HCT116 (cell line): Measurements from ENCODE around the gene TWIST1. TPM values are rescaled to one million over a fixed set of nuclear protein-coding genes. Genes with fewer than 3 reads are reported as not detected.

Source experiments
- ATAC-seq: fragments of 200-7000 bp; cut with Tn5 transposase; 2 replicates; pipeline ENCODE4 v1.9.1; 2020; ENCODE audit warnings: mild to moderate bottlenecking, moderate library complexity
- BruUV-seq: library from RNA; stranded (reverse); fragments of 400-500 nt; replicated peaks from 2 replicates; lab custom pipeline; 2021; lab: Mats Ljungman, UMichigan
- CTCF ChIA-PET: fragments of 300-600 bp; sonication (Branson Sonifier 250); formaldehyde crosslinking; loops from one replicate; lab custom pipeline; 2021; ENCODE audit warnings: antibody characterized with exemption; lab: Charles Lee
- POLR2A ChIA-PET: fragments of 300-600, 350-600 bp; sonication (Branson Sonifier 250); formaldehyde crosslinking; loops from one replicate; lab custom pipeline; 2021; ENCODE audit warnings: antibody characterized with exemption; lab: Charles Lee
- RAD21 ChIA-PET, 2 experiments: fragments of 300-600 bp; sonication (Branson Sonifier 250); formaldehyde crosslinking; loops; one replicate each; lab custom pipeline; 2023; ENCODE audit warnings: low total read pairs in 2 of 2; ENCODE audit not compliant: uncharacterized antibody in 2 of 2, unreplicated experiment in 2 of 2, low non-redundant PET in 1 of 2; lab: Charles Lee
- DNase-seq: peaks from one replicate; pipeline ENCODE4 v3.0.0-alpha.2; 2010; ENCODE audit warnings: low read depth, low spot score
- H2AFZ ChIP-seq: fragments of 200-600 bp; shearing (Covaris generic), sonication (generic); 2 replicates; pipeline ENCODE4 v1.6.1; 2017; ENCODE audit warnings: low read depth, mixed run types, mixed read lengths, antibody characterized with exemption, low read length; ENCODE audit not compliant: poor library complexity, severe bottlenecking
- H3K27ac ChIP-seq: 2 replicates; pipeline ENCODE4 v1.5.1; 2012; ENCODE audit warnings: low read depth, low read length
- H3K27me3 ChIP-seq: fragments of 200-600 bp; sonication (generic); 2 replicates; pipeline ENCODE4 v1.6.1; 2016; ENCODE audit warnings: mixed run types, low read length, mixed read lengths; ENCODE audit not compliant: insufficient read depth
- H3K36me3 ChIP-seq, 2 experiments: fragments of 200-500 bp in 1 of 2; fragments of 200-600 bp in 1 of 2; sonication (Bioruptor generic) in 1 of 2; sonication (generic) in 1 of 2; 2 replicates each; pipeline versions ENCODE4 v1.5.1 to v1.6.1; 2014 to 2016; ENCODE audit warnings: low read length in 2 of 2, inconsistent platforms in 1 of 2, mixed read lengths in 1 of 2, mixed run types in 1 of 2; ENCODE audit not compliant: insufficient read depth in 2 of 2, control insufficient read depth in 1 of 2
- H3K4me1 ChIP-seq, 2 experiments: fragments of 200-600 bp in 1 of 2; sonication (generic) in 1 of 2; 2 replicates each; pipeline versions ENCODE4 v1.5.1 to v1.6.1; 2012 to 2017; ENCODE audit warnings: low read length in 2 of 2, inconsistent platforms in 1 of 2, mild to moderate bottlenecking in 1 of 2, mixed read lengths in 1 of 2, mixed run types in 1 of 2, moderate library complexity in 1 of 2; ENCODE audit not compliant: insufficient read depth in 2 of 2, control insufficient read depth in 1 of 2
- H3K4me2 ChIP-seq: fragments of 200-600 bp; sonication (generic); 2 replicates; pipeline ENCODE4 v1.6.1; 2017; ENCODE audit warnings: mixed run types, low read length, mixed read lengths
- H3K4me3 ChIP-seq, 2 experiments: fragments of 200-600 bp in 1 of 2; sonication (generic) in 1 of 2; replicated peaks in 1 of 2; 2 replicates each; pipeline ENCODE4 v1.5.1; 2011 to 2016; ENCODE audit warnings: low read length in 2 of 2, control low read depth in 1 of 2, low read depth in 1 of 2, mild to moderate bottlenecking in 1 of 2, mixed read lengths in 1 of 2, mixed run types in 1 of 2
- H3K79me2 ChIP-seq: fragments of 200-600 bp; sonication (generic); 2 replicates; pipeline ENCODE4 v1.6.1; 2017; ENCODE audit warnings: mild to moderate bottlenecking, mixed run types, low read length, moderate library complexity, mixed read lengths; ENCODE audit not compliant: insufficient read depth
- H3K9ac ChIP-seq: fragments of 200-600 bp; sonication (generic); 2 replicates; pipeline ENCODE4 v1.6.1; 2016; ENCODE audit warnings: low read length, mixed read lengths
- H3K9me2 ChIP-seq: fragments of 200-600 bp; sonication (generic), shearing (Covaris generic); 2 replicates; pipeline ENCODE4 v1.6.1; 2017; ENCODE audit warnings: mixed run types, mild to moderate bottlenecking, moderate library complexity; ENCODE audit not compliant: insufficient read depth
- H3K9me3 ChIP-seq, 2 experiments: fragments of 200-500 bp in 1 of 2; fragments of 200-600 bp in 1 of 2; sonication (Bioruptor generic) in 1 of 2; sonication (generic) in 1 of 2; 2 replicates each; pipeline ENCODE4 v1.6.1; 2014 to 2017; ENCODE audit warnings: low read length in 2 of 2, mixed read lengths in 2 of 2, inconsistent platforms in 1 of 2, low read depth in 1 of 2, mild to moderate bottlenecking in 1 of 2, mixed run types in 1 of 2, moderate library complexity in 1 of 2; ENCODE audit not compliant: control insufficient read depth in 1 of 2, insufficient read depth in 1 of 2
- H4K20me1 ChIP-seq: fragments of 200-600 bp; sonication (generic), shearing (Covaris generic); 2 replicates; pipeline ENCODE4 v1.6.1; 2017; ENCODE audit warnings: mixed run types, mild to moderate bottlenecking, moderate library complexity; ENCODE audit not compliant: insufficient read depth
- CEBPB ChIP-seq: IDR thresholded peaks from 2 replicates; pipeline ENCODE4 v1.6.1; 2012; ENCODE audit warnings: low read depth
- EGR1 ChIP-seq: IDR thresholded peaks from 2 replicates; pipeline ENCODE4 v1.6.1; 2012; ENCODE audit warnings: low read depth
- EZH2 ChIP-seq: fragments of 200-600 bp; sonication (generic); IDR thresholded peaks from 2 replicates; pipeline ENCODE4 v1.6.1; 2017; ENCODE audit warnings: antibody characterized with exemption, mixed run types
- EZH2phosphoT487 ChIP-seq: fragments of 200-600 bp; IDR thresholded peaks from 2 replicates; pipeline ENCODE4 v1.6.1; 2018; ENCODE audit warnings: antibody characterized with exemption, borderline replicate concordance
- SIN3A ChIP-seq: IDR thresholded peaks from 2 replicates; pipeline ENCODE4 v1.6.1; 2012; ENCODE audit warnings: low read depth
- SRF ChIP-seq: IDR thresholded peaks from 2 replicates; pipeline ENCODE4 v1.6.1; 2012; ENCODE audit warnings: low read depth
- TCF7L2 ChIP-seq: IDR thresholded peaks from 2 replicates; pipeline ENCODE4 v1.7.0; 2011; ENCODE audit warnings: borderline replicate concordance, inconsistent platforms; ENCODE audit not compliant: insufficient read depth, insufficient read length; ENCODE audit errors: extremely low read depth
- YY1 ChIP-seq: IDR thresholded peaks from 2 replicates; pipeline ENCODE4 v1.6.1; 2011; ENCODE audit warnings: low read length, low read depth, moderate library complexity, mild to moderate bottlenecking; ENCODE audit not compliant: insufficient replicate concordance; ENCODE audit errors: extremely low read depth
- ZFX ChIP-seq: fragments of 450-650 bp; IDR thresholded peaks from 2 replicates; pipeline ENCODE4 v1.6.1; 2017
- ZNF274 ChIP-seq: fragments of 200-500 bp; sonication (Bioruptor generic); IDR thresholded peaks from 2 replicates; pipeline ENCODE4 v1.6.1; 2014; ENCODE audit warnings: mild to moderate bottlenecking, low read depth, low read length, inconsistent platforms
- intact Hi-C: fragments of 100-400 bp; cut with micrococcal nuclease; formaldehyde crosslinking; loops from 2 replicates; pipeline ENCODE4 v1.10.0; 2022
- total RNA-seq: library from RNA; stranded (reverse); gene quantifications from one replicate; pipeline ENCODE4 v1.2.1, GENCODE V29; 2021; ENCODE audit not compliant: unreplicated experiment
- TF ChIP-seq, protein P1 (sequence below): IDR thresholded peaks from 2 replicates; pipeline ENCODE4 v1.6.1; 2011; ENCODE audit warnings: mild to moderate bottlenecking, low read length, moderate library complexity; ENCODE audit not compliant: insufficient replicate concordance; ENCODE audit errors: extremely low read depth

Gene TWIST1
- total RNA-seq, 1 experiment from 2014 or later = 0.86 TPM

DNA sequence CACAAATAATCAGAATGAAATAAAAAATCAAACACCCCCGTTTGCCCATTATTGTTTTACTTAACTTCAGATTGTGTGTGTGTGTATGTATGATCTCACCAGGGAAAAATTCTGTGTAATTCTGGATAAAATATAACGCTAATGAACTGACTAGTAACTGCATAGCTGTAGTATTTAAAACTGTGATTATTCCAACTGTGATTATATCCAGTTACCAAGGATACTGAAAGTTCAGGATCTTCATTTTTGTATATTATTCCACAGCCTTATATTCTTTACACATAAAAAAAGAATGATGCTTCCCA lies 2.9 kb downstream of the TWIST1 start:
- no peaks in the 10 kb centered on the region for H3K27me3 ChIP-seq
- no peak overlapping the region for H3K27ac ChIP-seq
- CTCF ChIA-PET = no interaction called here
- no TSS peak for BruUV-seq
- POLR2A ChIA-PET = no interaction called here
- H3K36me3 ChIP-seq = no peaks in the 10 kb centered on the region
- no peaks in the 10 kb centered on the region for H3K9me2 ChIP-seq
- TF ChIP-seq, protein P1, sequence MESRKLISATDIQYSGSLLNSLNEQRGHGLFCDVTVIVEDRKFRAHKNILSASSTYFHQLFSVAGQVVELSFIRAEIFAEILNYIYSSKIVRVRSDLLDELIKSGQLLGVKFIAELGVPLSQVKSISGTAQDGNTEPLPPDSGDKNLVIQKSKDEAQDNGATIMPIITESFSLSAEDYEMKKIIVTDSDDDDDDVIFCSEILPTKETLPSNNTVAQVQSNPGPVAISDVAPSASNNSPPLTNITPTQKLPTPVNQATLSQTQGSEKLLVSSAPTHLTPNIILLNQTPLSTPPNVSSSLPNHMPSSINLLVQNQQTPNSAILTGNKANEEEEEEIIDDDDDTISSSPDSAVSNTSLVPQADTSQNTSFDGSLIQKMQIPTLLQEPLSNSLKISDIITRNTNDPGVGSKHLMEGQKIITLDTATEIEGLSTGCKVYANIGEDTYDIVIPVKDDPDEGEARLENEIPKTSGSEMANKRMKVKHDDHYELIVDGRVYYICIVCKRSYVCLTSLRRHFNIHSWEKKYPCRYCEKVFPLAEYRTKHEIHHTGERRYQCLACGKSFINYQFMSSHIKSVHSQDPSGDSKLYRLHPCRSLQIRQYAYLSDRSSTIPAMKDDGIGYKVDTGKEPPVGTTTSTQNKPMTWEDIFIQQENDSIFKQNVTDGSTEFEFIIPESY = no peak
- ATAC-seq (no peak), DNase-seq (no peak)
- H3K9ac ChIP-seq = no peak overlapping the region
- H3K79me2 ChIP-seq = no peaks in the 10 kb centered on the region
- peaks cover 0 to 5% of the 10 kb centered on the region in 2 experiments; a peak in 1 of 4 replicates for H3K4me1 ChIP-seq
- H4K20me1 ChIP-seq = no peaks in the 10 kb centered on the region
- H3K4me3 ChIP-seq = no peak overlapping the region
- no peak overlapping the region for H2AFZ ChIP-seq
- intact Hi-C loops = no loop called here
- H3K9me3 ChIP-seq = no peaks in the 10 kb centered on the region
- no peak overlapping the region for H3K4me2 ChIP-seq
- RAD21 ChIA-PET = no interaction called here

DNA sequence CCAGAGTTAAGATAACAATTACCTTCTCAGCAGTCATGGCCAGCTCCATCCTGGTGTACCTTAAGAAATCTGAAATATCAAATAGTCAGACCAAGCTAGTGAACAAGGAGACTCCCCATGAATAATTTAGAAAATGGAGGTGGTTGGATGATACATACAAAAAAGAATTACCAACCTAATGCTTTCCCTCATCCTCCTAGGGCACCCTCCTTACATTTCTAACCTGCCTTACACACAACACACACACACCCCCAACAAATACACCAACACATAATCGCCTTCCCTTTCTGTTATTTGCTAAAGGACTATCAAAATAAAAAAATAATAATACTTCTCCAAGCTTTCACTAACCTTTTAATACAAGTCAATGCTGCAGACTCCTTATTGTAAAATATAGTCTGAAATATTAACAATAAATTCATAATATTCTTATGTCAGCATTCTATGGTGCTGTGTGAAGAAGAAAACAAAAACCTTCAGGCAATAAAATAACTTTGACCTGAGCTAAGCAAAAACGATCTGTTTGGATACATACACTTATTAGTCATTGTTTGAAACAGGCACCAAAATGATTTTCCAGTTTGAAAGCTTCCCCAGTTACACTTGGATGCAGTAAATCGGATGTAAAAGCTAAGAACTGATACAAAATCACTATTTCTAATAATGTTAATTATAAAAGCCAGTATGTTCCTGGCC lies 3.4 kb downstream of the TWIST1 start:
- H3K9ac ChIP-seq = no peak overlapping the region
- TF ChIP-seq ZFX (no peak), SRF (no peak), YY1 (no peak), TCF7L2 (no peak), CEBPB (no peak), EGR1 (no peak), ZNF274 (no peak), EZH2 (no peak), EZH2phosphoT487 (no peak), SIN3A (no peak)
- TF ChIP-seq, protein P1 = no peak

More for the DNA sequence above, 3.4 kb downstream of the TWIST1 start:
- Histone ChIP-seq H3K79me2 (no peaks in the 10 kb centered on the region), H3K4me2 (no peak overlapping the region), H3K9me2 (no peaks in the 10 kb centered on the region), H3K9me3 (no peaks in the 10 kb centered on the region), H3K4me3 (no peak overlapping the region), H2AFZ (no peak overlapping the region), H3K36me3 (no peaks in the 10 kb centered on the region), H4K20me1 (no peaks in the 10 kb centered on the region), H3K4me1 (peaks cover 0 to 5% of the 10 kb centered on the region in 2 experiments; a peak in 1 of 4 replicates), H3K27me3 (no peaks in the 10 kb centered on the region), H3K27ac (no peak overlapping the region)
- intact Hi-C loops = no loop called here
- DNase-seq = no peak
- no TSS peak for BruUV-seq
- ChIA-PET CTCF (no interaction called here), POLR2A (no interaction called here), RAD21 (no interaction called here)
- no peak for ATAC-seq
